HepG2 (cell line): ENCODE measurements around the gene RPS6KA2. TPM values are rescaled to one million over a fixed set of nuclear protein-coding genes. Genes with fewer than 3 reads are reported as not detected.
A peak's percentile ranks its signal among the peaks of the same experiment; 100 is the strongest.

ENCODE experiments used
- ATAD3A ChIP-seq: sonication (generic); formaldehyde crosslinking; IDR thresholded peaks from 2 replicates; pipeline ENCODE4 v1.4.0; 2020; ENCODE audit warnings: missing genetic modification reagents
- CREBL2 ChIP-seq: sonication (generic); formaldehyde crosslinking; IDR thresholded peaks from 2 replicates; pipeline ENCODE4 v1.8.1; 2023; ENCODE audit warnings: missing genetic modification reagents, mild to moderate bottlenecking, borderline replicate concordance
- DDIT3 ChIP-seq: sonication (generic); formaldehyde crosslinking; IDR thresholded peaks from 2 replicates; pipeline ENCODE4 v1.4.0; 2020; ENCODE audit warnings: mild to moderate bottlenecking, missing genetic modification reagents
- KDM2A ChIP-seq: sonication (generic); formaldehyde crosslinking; IDR thresholded peaks from 2 replicates; pipeline ENCODE4 v1.4.0; 2020; ENCODE audit warnings: low read depth, missing genetic modification reagents, borderline replicate concordance
- NFE2L2 ChIP-seq: fragments of 150-350 bp; IDR thresholded peaks from 2 replicates; pipeline ENCODE4 v1.6.1; 2014; ENCODE audit warnings: low read length
- NFKBIZ ChIP-seq: IDR thresholded peaks from 2 replicates; pipeline ENCODE4 v1.6.1; 2018; ENCODE audit warnings: missing genetic modification reagents, missing compliant biosample characterization
- SMAD3 ChIP-seq: sonication (generic); formaldehyde crosslinking; IDR thresholded peaks from 2 replicates; pipeline ENCODE4 v1.4.0; 2020; ENCODE audit warnings: missing genetic modification reagents
- SMARCE1 ChIP-seq: fragments of 450-650 bp; IDR thresholded peaks from 2 replicates; pipeline ENCODE4 v1.6.1; 2017; ENCODE audit warnings: borderline replicate concordance
- SOX5 ChIP-seq: IDR thresholded peaks from 2 replicates; pipeline ENCODE4 v1.6.1; 2016; ENCODE audit warnings: borderline replicate concordance
- SP1 ChIP-seq, 2 experiments: fragments of 450-650 bp in 1 of 2; sonication (generic) in 1 of 2; formaldehyde crosslinking in 1 of 2; IDR thresholded peaks; 2 replicates each; pipeline versions ENCODE4 v1.4.0 to v1.6.1; 2016 to 2020; ENCODE audit warnings: missing genetic modification reagents in 1 of 2
- SRY ChIP-seq: sonication (generic); formaldehyde crosslinking; IDR thresholded peaks from 2 replicates; pipeline ENCODE4 v1.8.0; 2022; ENCODE audit warnings: mild to moderate bottlenecking, missing genetic modification reagents
- THAP7 ChIP-seq: sonication (generic); formaldehyde crosslinking; IDR thresholded peaks from 2 replicates; pipeline ENCODE4 v1.8.1; 2023; ENCODE audit warnings: mild to moderate bottlenecking, missing genetic modification reagents
- YEATS4 ChIP-seq: sonication (generic); formaldehyde crosslinking; IDR thresholded peaks from 2 replicates; pipeline ENCODE4 v1.4.0; 2020; ENCODE audit warnings: missing genetic modification reagents, borderline replicate concordance
- ZBTB7A ChIP-seq: sonication (generic); formaldehyde crosslinking; IDR thresholded peaks from 2 replicates; pipeline ENCODE4 v1.8.0; 2022; ENCODE audit warnings: mild to moderate bottlenecking, missing genetic modification reagents
- ZMYM3 ChIP-seq: sonication (generic); formaldehyde crosslinking; IDR thresholded peaks from 2 replicates; pipeline ENCODE4 v1.5.1; 2020; ENCODE audit warnings: mild to moderate bottlenecking, missing genetic modification reagents
- ZNF12 ChIP-seq: sonication (generic); formaldehyde crosslinking; IDR thresholded peaks from 2 replicates; pipeline ENCODE4 v1.5.0; 2020; ENCODE audit warnings: missing genetic modification reagents
- ZNF121 ChIP-seq: sonication (generic); formaldehyde crosslinking; IDR thresholded peaks from 2 replicates; pipeline ENCODE4 v1.5.0; 2020; ENCODE audit warnings: mild to moderate bottlenecking, missing genetic modification reagents
- ZNF333 ChIP-seq: sonication (generic); formaldehyde crosslinking; IDR thresholded peaks from 2 replicates; pipeline ENCODE4 v1.4.0; 2020; ENCODE audit warnings: mild to moderate bottlenecking, missing genetic modification reagents, borderline replicate concordance
- ZNF34 ChIP-seq: sonication (generic); formaldehyde crosslinking; IDR thresholded peaks from 2 replicates; pipeline ENCODE4 v1.4.0; 2020; ENCODE audit warnings: mild to moderate bottlenecking, missing genetic modification reagents, borderline replicate concordance
- ZNF460 ChIP-seq: sonication (generic); formaldehyde crosslinking; IDR thresholded peaks from 2 replicates; pipeline ENCODE4 v1.5.1; 2020; ENCODE audit warnings: missing genetic modification reagents, mild to moderate bottlenecking, borderline replicate concordance
- ZNF512 ChIP-seq: sonication (generic); formaldehyde crosslinking; IDR thresholded peaks from 2 replicates; pipeline ENCODE4 v1.4.0; 2020; ENCODE audit warnings: mild to moderate bottlenecking, missing genetic modification reagents
- ZNF558 ChIP-seq: sonication (generic); formaldehyde crosslinking; IDR thresholded peaks from 2 replicates; pipeline ENCODE4 v1.9.0; 2022; ENCODE audit warnings: mild to moderate bottlenecking, missing genetic modification reagents, borderline replicate concordance
- ZNF75D ChIP-seq: sonication (generic); formaldehyde crosslinking; IDR thresholded peaks from 2 replicates; pipeline ENCODE4 v1.8.1; 2023; ENCODE audit warnings: missing genetic modification reagents, mild to moderate bottlenecking, borderline replicate concordance
- ZNF768 ChIP-seq: sonication (generic); formaldehyde crosslinking; IDR thresholded peaks from 2 replicates; pipeline ENCODE4 v1.4.0; 2020; ENCODE audit warnings: missing genetic modification reagents
- ZNF784 ChIP-seq: sonication (generic); formaldehyde crosslinking; IDR thresholded peaks from 2 replicates; pipeline ENCODE4 v1.5.1; 2020; ENCODE audit warnings: missing genetic modification reagents, mild to moderate bottlenecking, borderline replicate concordance
- ZNF878 ChIP-seq: sonication (generic); formaldehyde crosslinking; IDR thresholded peaks from 2 replicates; pipeline ENCODE4 v1.8.1; 2023; ENCODE audit warnings: mild to moderate bottlenecking, missing genetic modification reagents, moderate library complexity
- ZNF883 ChIP-seq: sonication (generic); formaldehyde crosslinking; IDR thresholded peaks from 2 replicates; pipeline ENCODE4 v1.5.1; 2020; ENCODE audit warnings: mild to moderate bottlenecking, missing genetic modification reagents; ENCODE audit errors: not compliant biosample characterization
- ZZZ3 ChIP-seq: sonication (generic); formaldehyde crosslinking; IDR thresholded peaks from 2 replicates; pipeline ENCODE4 v1.4.0; 2020; ENCODE audit warnings: missing genetic modification reagents, mild to moderate bottlenecking, borderline replicate concordance
- polyA plus RNA-seq, 8 experiments: library from polyadenylated mRNA; depleted of rRNA in 3 of 8; stranded (reverse) in 7 of 8; unstranded in 1 of 8; fragments of >200 nt; fragmentation: Illumina TruSeq in 4 of 8; extraction: Trizol in 4 of 8; gene quantifications; 2 replicates each; pipeline versions ENCODE4 v1.2.1 to v1.2.3, GENCODE V29; 2011 to 2016; ENCODE audit warnings: low read depth in 4 of 8, missing spikeins in 1 of 8, mixed read lengths in 1 of 8; ENCODE audit not compliant: insufficient read depth in 1 of 8
- total RNA-seq, 5 experiments: library from RNA; depleted of rRNA; stranded (reverse); fragments of >200 nt; fragmentation: Illumina TruSeq; extraction: Trizol; gene quantifications; 2 replicates each; pipeline ENCODE4 v1.2.3, GENCODE V29; 2016; ENCODE audit warnings: low read depth in 1 of 5

Gene RPS6KA2
- total and polyA plus RNA-seq, 2 of the 13 experiments (the other 11 are each of a cell fraction or from before 2014, with no cell fraction given): 0.22 to 0.38 TPM

DNA sequence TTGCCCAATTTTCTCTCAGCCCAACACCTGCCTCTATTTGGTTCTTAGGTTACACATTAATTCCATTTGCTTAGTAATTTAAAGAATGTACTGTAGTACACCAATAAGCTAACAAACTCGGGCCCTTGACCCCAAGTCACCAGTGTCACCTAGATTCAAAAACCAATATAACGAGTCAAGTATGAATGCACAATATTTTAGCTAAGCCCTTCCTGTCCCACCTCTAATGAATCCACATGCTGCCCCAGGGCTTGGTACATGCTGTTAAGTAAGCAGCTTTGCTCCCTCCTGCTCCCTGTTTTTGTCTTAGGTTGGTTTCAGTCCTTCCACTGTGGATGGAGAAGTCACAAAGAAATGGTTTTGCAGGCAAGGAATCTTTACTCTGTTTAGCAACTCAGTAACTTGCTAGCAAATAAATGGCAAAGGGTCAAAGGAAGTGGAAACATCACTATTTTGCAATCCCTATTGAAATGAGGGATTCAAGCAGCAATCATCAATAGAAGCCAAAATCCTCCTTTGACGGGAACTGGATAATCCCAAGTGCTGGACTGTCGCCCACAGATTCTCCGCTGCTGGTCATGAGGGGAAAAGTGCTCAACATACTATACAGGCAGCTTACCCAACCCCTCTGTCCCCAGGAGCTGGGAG is 239.3 kb downstream of the RPS6KA2 start (continued):
- TF ChIP-seq ZNF512 (CRISPR knock-in tag): no peak
- no peak for TF ChIP-seq ZNF784 (CRISPR knock-in tag)
- no peak for TF ChIP-seq ZNF75D
- peak; percentile 82 for TF ChIP-seq SOX5
- TF ChIP-seq NFKBIZ (CRISPR knock-in tag): peak; percentile 97
- 0 out of 2 replicates have a peak, but pooled peaks have one; percentile 44 for TF ChIP-seq CREBL2
- no peak; the same call in 1 of the 2 replicates for TF ChIP-seq ZNF460 (CRISPR knock-in tag)
- no peak for TF ChIP-seq ATAD3A (CRISPR knock-in tag)
- TF ChIP-seq ZNF34 (CRISPR knock-in tag): peak; percentile 41; the same call in 1 of the 2 replicates
- TF ChIP-seq SRY: no peak
- TF ChIP-seq ZNF333 (CRISPR knock-in tag): no peak
- peak; percentile 60; the same call in 1 of the 2 replicates for TF ChIP-seq ZMYM3 (CRISPR knock-in tag)
- no peak for TF ChIP-seq ZZZ3 (CRISPR knock-in tag)
- no peak for TF ChIP-seq SMARCE1
- no peak for TF ChIP-seq ZNF883 (CRISPR knock-in tag)
- peak; percentile 87; the same call in 1 of the 2 replicates for TF ChIP-seq ZNF12 (CRISPR knock-in tag)
- peak; percentile 72 for TF ChIP-seq ZNF121 (CRISPR knock-in tag)
- no peak for TF ChIP-seq SP1 (IDR thresholded peaks at IDR 0.05)
- TF ChIP-seq SP1 (CRISPR knock-in tag; IDR thresholded peaks at IDR 0.05): 0 out of 2 replicates have a peak, but pooled peaks have one; percentile 37
- TF ChIP-seq YEATS4 (CRISPR knock-in tag): peak; percentile 85
- TF ChIP-seq ZBTB7A: no peak
- 0 out of 2 replicates have a peak, but pooled peaks have one; percentile 20 for TF ChIP-seq THAP7 (CRISPR knock-in tag)
- peak; percentile 90; the same call in 1 of the 2 replicates for TF ChIP-seq SMAD3 (CRISPR knock-in tag)
- TF ChIP-seq ZNF878 (CRISPR knock-in tag): peak; percentile 89
- TF ChIP-seq KDM2A (CRISPR knock-in tag): peak; percentile 43; the same call in 1 of the 2 replicates
- TF ChIP-seq NFE2L2: no peak
- no peak for TF ChIP-seq DDIT3
- no peak for TF ChIP-seq ZNF558
- TF ChIP-seq ZNF768: no peak
